Smooth muscle cell of the brain vasculature (primary cell): ENCODE measurements around the gene SLC17A9.
"Not testable (repeated sequence)": the region's sequence is repeated elsewhere in the genome, so short reads cannot be mapped to it uniquely, and the experiment has no call there.

ENCODE experiments used
- DNase-seq: peaks from one replicate; pipeline ENCODE4 v3.0.0-alpha.2; 2012; ENCODE audit warnings: low read depth, low spot score

SLC17A9 gene

DNA sequence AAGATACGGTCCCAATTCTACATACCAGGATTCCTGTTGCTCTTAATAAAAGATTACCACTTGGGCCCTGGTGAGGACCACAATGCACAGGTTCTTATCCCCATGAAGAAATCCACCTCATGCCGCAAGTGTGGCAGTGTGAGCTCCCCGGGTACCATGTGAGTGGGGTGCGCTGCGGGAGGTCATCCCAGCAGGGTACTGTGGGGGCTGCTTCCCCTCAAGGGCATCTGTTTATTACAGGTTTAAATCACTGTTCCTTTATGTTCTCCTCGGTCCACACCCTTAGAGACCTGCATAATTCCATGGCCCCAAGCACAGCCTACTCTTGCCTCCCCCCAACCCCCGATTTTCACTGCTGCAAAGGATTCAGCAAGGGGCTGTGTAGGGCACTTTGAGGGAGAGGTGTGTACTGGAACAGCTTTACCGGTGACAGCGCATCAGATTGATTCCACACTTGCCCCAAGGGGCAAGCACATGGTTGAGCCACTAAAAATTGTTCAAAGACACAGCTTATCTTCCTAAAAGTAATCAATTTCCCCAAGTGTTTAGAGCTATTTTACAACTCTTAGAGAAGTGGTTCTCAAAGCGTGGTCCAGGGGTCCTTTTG is 32.4 kb upstream of the SLC17A9 start:
- no peak for DNase-seq

DNA sequence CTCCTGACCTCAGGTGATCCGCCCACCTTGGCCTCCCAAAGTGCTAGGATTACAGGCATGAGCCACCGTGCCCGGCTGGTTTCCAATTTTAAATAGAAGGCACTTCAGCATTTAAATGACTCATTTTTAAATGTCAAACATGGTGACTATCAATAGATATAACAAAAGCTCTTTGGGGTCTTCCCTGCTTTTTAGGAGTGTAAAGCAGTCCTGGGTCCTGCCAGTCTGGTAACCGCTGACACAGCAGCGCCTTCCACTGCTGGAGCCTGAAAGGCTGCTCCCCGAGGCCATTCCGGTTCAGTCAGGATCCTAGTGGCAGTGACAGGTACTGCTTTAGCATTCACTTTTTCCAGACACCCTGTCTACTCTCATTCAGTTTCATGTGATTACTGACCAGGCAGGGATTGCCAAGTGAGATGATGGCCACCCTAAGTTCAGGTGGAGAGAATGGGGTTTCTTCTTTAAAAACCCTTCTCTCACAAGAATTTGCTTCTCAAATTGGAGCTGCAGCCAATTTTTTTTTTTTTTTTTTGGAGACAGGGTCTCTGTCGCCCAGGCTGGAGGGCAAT is 31.3 kb upstream of the SLC17A9 start:
- no peak for DNase-seq

DNA sequence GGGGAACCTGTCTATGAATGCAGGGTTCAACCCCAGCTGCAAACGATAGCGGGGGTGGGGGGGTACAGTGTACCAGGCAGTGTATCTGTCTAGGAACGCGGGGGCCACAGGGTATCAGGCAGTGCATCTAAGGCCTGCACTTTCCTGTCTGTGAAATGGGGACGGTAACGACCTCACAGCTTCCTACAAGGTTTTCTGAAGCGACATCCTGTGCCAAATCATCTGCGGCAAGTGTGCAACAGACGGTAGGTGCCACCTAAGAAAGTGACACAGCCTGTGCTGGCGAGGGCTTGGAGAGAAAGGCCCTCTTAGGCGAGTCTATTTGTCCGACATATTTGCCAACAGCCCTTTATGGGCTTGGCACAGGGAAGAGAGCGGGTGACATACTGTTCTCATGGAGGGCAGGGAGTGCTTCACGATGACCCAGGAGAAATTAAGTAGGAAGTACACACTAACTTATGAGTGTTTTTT is 30.0 kb upstream of the SLC17A9 start:
- DNase-seq: no peak

DNA sequence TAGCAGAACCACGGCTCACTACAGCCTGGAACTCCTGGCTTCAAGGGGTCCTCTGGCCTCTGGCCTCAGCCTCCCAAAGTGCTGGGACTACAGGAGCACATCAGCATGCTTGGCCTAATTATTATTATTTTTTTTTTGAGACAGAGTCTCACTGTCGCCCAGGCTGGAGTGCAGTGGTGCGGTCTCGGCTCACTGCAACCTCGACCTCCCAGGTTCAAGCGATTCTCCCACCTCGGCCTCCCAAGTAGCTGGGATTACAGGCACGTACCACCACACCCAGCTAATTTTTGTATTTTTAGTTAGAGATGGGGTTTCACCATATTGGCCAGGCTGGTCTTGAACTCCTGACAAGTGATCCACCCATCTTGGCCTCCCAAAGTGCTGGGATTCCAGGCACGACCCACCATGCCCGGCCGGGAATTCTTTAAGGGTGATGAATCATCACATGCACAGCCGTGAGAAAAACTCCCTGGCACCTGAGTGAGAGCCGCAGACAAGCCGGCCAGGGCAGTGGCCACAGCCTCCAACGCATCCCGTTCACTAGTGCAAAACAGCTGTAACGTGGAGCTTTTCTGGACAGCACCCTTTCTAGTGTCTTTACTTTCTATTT is 29.3 kb upstream of the SLC17A9 start:
- not testable (repeated sequence) for DNase-seq

DNA sequence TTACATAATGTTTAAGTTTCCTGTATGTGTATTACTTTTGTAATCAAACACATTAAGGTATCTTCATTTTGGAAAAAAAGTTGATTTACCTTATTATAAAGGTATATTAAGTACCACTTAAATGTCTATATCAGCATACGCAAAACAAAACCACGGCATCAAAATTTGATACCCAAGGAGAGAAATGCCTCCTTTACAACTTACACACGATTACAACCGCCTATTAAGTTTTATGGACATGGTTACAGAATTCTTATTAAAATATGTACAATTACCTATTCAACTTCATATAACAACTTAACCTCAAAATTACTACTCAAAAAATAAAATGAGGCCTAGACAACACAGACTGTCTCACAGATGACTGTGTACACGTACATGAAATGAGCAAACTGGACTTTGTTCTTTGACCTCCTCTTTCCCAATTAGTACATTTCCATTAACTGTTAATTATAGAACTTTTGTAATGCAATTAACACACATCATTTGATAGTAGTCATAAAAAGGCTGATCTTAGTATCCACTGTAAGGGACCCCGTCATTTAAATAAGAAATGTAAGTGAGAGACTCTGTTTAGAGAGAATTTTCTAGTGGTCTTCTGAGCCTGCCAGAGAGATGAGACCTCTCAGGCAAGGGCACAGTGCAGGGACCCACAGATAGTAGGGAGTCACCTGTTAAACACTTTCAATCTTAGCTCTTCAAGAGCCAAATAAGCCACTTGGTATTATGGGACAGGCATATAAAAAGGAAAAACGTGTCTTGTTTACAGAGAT is 28.7 kb upstream of the SLC17A9 start:
- DNase-seq: no peak

DNA sequence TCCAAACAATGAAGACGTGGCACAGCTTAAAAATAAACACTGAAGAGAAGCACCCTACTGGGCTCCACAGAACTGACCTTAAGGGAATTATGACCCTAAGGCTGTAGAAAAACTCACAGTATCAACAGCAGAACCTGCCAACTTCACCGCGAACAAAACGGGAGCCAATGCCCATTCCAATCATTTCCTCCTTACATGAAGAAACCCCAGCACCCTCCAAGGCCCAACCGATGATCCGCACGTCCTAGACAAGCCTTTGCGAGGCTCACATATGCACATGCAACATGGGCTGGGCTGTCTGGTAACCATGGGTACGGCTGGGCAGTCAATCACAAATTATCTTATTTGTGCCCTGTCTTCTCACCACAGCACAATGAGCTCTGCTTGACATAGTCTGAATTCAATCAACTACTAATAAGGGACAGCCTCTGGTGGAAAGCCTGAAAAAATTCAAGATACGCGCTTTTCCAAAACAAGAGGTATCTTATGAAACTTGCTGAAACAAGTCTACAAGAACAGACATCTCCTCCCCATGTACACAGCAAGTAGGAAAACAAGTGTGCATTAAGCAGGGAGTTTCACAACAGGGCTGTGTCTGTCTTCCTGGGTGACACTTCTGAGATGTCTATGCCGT is 27.9 kb upstream of the SLC17A9 start:
- DNase-seq: no peak

DNA sequence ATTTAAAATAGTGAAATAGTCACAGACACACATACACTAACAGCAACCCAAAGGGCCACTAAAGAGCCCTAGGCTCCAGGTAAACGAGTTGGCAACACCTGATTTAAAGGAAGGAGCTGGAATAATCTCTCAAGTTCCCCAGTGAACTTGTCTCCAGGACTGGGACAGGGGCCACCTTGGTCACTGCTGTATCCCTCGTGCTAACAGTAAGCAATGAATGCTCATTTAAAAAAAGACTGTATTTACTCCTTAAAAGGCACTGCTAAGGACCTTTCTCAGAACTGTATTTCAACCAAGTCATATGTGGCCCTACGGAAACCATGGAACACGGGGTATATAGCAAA is 27.5 kb upstream of the SLC17A9 start:
- DNase-seq: no peak

DNA sequence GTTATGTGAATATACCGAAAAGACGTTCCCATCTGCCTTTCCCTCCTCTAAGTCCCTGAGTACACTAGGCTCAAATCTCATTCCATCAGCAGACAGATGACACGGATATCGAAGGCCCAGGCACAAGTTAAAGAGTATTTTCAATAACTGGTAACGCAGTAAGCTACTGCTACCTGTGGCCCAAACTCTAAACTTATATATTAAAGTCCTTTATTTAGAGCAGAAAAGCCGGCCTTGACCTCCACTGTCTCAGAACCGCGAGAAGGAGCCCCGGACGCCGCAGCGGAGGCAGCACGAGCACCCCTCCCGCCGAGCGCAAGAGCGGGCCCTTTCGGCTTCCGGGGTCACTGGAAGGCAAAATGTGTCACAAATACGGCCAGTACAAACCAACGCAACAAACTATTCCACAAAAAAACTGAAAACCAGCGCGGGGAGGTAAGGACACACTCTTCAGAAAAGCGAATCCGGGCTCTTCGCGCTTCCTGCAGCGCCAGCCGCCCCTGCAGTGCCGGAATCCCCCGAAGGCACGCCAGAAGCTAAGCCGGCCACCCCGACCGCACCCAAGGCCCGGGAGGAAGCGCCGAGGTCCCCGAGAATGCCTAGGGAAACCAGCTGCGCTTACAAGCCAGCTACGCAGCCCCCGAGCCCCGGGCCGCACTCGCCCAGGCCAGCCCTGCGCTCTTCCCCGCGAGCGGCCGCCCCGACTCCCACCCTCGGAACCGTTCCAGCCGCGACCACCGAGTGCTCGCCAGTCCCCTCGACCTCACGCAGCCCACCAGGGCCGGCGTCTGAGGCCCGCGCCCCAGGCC is 26.9 kb upstream of the SLC17A9 start:
- no peak for DNase-seq

DNA sequence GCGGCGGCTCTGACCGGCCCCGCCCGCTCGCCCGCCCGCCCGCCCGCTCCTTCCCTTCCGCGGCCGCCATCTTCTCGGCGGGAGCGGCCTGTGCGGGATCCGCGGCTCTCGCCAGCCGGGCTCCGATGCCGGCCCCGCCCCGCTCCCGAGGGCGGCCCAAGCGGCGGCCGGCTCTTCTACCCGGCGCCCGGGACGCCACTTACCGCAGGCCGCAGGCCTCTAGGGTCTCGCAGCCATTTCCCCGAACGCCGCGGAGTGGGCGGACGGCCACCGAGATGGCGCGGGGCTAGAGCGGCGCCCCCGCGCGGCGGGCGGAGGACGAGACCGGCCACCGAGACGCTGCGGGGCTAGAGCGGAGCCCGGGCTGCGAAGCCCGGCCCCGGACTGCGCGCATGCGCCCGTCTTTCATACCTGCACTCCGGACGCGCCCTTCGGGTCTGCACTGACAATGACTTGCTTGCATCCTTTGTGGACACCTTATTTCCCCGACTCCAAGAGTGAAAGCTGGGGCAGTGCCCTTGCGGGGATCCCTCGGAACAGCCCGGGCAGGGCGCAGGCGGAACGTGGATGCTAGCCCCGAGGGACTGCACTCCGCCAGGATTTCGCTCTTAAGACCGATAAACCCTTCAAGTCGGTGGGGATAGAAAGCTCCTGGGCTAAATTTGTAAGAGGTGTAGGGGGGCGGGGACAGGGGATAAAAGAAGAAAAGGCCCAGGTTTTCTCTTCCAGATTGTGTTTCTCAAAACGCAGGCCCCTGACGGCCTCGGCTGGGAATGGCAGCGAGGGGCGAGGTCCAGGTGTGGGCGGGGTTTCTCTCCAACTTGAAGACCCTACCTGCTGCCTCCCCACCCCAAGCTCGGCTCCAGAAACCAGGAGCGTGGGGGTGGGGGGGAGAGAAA is 26.0 kb upstream of the SLC17A9 start, which contains the start of gene DIDO1:
Gene DIDO1, minus strand, starts transcription at position 277 of the 899 bp plus-strand sequence.
- DNase-seq: no peak

DNA sequence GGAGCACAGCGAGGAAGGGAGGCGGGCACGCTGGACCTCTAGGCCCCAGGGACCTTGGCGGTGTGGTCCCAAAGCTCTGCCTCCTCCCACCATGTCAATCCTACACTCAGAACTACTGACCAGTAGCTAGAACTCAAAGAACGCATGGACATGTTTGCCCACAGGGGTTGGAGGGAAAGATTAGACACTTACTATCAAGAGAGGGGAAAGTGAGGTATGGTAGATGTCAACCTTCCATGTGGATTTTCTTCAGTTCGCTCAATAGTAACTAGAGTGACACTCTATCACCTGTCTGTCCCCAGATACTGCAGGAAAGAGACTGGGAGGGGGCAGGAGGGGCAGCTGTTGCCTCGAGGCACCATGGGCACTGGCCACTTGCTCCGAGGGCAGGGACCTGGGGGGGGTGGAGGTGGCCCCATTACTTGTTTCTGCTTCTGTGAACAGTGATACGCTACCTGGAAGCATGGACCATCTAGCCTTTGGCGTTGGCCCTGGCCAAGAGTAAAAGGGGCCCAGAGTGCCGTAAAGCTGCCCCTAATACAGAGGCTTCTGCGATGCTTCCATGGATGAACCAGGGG is 25.3 kb upstream of the SLC17A9 start:
- no peak for DNase-seq

DNA sequence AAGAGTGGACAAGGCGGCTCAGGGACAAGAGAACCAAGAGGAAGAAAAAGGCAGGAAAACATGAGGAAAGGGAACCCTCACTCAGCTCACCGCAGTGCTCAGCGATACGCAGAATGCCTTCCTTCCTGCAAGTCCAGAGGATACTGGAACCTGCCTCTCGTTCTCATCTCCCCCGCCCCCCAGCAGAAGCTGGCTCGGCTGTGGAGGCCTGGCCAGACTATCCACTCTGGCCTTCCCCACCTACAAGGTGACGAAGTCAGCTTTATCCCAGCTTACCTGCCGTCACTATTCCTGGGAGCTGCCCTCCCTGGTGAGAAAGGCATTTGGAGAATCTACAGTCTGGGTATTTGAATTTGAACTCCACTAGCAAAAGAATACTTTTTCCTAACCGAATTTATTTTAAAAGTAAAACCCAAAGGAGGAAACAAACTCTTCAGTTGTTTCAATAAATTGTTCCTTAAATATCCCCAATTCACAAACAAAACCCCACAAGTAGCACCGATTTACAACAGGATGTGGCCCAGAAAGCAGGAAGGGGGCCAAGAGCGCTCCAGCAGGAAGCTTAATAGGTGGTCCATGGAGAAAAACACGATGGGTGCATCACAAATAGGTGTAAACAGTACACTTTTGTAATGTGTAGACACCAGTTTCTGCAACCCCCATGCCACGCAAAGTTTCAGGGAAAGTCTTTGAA is 24.1 kb upstream of the SLC17A9 start:
- DNase-seq: no peak

DNA sequence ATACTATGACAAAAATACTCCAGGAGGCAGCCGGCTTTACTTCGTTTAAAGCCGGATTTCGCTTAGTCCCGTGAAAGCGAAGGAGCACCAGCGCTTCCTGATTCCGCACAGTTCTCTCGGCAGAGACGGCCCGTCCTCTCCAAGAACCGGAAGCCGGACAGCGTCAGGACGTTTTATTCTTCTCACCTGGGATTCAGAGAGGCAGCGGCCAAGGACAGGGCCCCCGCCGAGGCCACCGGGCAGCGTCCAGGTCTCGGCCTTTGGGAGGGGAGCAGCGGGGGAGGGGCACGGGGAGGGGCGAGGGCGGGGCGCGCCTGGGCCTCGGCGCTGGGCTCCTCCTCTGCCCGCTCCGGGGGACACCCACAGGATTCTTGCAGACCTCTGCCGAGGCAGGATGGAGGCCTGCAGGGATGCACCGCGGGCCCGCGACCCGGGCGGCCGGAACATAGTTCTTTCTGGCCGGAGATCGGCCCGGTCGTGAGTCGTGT is 23.4 kb upstream of the SLC17A9 start:
- no peak for DNase-seq

DNA sequence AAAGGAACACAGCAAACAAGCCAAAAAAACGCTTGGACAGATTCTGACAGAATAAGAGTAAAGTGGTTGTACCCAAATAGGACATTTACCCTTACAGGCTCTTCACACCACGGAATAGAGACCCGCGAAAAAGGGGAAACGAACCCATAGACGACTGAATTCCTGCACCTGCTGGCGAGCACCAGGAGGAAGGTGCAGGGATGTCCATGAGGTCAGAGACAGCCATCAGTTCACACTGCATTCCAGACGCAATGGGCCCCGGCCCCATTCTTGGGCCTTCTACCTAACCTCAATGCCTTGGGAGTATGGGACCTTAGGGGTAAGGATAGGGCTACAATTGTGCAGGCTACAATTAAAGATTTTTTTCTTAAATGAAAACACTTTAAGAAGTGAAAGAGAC is 21.0 kb upstream of the SLC17A9 start:
- DNase-seq: no peak

DNA sequence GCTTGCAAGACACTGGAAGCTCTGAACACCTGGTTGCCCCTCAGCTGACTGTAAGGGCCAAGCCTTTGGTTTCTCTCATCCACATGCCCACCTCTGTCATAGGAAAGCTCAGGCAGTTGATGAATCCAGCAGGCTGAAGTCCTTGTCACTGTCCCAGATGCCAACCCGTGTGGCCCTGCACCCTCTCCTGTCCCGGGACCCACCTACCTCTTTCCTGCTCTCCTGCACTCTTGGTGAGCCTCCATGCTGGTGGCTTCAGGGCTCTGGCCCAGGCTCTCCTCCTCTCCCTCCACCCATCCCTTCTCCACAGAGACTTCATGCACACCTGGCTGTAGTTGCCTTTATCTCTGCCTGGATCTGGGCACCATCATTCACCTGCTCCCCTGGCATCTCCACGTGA is 18.5 kb upstream of the SLC17A9 start:
- no peak for DNase-seq

DNA sequence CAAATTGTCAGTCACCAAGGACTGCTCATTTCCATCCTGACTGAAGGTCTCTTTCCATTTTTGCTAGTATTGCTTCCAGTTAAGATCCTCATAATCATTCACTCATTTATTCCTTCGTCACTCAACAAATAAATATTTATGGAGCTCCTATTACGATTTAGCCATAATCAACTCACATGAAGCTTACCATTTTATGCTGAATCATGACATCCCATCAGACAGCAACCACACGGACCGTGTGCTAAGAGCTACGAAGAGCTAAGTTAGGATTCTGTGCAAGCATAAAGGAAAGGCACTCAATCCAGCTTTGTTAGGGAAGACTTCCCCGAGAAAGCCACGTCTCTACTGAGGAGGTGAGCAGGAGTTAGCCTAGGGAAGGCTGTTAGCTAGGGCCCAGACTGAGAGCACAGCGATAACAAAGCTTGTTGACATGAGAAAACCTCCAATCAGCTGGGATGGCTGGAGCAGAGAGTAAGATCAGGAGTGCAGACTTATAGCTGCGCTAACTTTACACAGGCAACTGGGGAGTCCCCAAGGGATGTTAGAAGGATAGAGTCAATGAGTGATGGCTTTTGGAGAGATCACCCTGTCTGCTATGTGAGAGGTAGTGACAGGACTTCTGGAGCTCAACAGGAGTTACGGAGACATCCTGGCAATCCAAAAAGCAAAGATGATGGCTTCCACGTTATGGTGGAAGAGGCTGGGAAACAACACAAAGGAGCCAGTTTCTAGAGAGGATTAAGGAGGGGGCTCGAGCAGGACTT is 17.1 kb upstream of the SLC17A9 start:
- DNase-seq: no peak

DNA sequence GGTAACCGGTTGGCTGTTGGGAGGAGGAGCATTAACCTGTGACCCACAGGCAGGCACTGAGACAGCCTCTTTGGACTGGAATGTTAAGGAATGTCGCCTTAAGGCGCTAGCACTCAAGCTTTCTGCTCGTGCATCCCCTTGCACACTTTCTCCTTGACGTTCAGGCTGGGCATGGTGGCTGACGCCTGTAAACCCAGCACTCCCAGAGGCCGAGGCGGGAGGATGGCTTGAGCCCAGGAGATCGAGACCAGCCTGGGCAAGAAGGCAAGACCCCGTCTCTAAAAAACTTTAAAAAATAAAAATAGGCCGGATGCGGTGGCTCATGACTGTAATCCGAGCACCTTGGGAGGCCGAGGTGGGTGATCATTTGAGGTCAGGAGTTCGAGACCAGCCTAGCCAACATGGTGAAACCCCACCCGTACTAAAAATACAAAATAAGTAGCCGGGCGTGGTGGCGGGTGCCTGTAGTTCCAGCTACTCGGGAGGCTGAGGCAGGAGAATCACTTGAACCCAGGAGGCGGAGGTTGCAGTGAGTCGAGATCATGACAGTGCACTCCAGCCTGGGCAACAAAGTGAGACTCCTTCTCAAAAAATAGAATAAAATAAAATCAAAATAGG is 16.4 kb upstream of the SLC17A9 start:
- no peak for DNase-seq

DNA sequence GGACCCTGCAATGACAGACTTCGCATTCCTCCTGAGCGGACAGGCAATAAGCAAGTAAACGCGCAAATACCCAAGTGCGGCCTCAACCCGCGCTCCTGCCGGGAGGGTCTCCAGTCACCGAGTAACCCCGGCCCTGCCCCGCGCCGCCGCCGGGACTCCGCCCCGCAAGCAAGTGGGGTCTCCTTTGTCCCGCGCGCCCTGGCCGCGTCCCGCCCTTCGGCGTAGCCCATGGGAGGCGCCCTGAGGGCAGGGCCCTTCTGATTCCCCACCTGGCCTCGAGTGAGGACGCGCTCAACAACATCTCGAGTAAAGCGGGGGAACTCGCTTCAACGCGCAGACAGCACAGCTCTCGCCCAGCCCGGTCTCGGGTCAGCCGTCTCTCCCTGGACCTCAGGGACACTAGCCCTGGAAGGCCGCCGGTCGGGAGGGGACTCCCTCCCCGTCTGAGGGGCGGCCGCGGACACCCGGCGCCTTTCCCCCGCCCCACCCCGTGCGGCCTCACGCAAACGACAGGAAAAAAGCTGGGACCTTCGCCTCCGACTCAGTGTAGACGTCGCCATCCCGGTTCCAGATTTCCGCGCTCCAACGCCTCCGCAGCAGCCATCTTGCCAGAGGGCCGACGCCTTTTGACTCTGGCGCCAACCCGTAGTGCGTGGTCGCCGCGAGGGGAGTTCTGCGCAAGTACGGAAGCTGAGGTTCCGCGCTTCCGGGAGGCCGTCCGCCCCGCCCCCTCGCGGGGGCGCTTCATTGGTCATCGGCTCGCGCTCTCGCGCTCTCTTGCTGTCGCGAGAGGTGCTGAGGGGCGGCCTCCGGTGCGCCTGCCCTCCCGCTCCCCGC is 15.0 kb upstream of the SLC17A9 start:
- DNase-seq: peak; percentile 92
